C1 segment of cervical spinal cord (tissue), 14 donors: Measurements from ENCODE around the gene CA10.

Experiments
- DNase-seq, 14 donors: peaks; one replicate each; lab custom pipeline; 2025; lab: John Stamatoyannopoulos, UW

CA10 gene

GRCh38 chr17:52158450-52159042, at the start of gene CA10:
TSS of gene CA10 (minus strand) at chr17:52158714.
- DNase-seq = peak in 1 of 14 donors; percentile 86

GRCh38 chr17:52207796-52208195, 49.3 kb upstream of the CA10 start:
- peak in 1 of 14 donors; percentile 86 for DNase-seq

GRCh38 chr17:52202520-52203080, 44.1 kb upstream of the CA10 start:
- DNase-seq = no peak

- DNase-seq = peak in 1 of 14 donors; percentile 36
Observed at GRCh38 chr17:52201767-52202519, 43.4 kb upstream of the CA10 start.

GRCh38 chr17:52191491-52191890, 33.0 kb upstream of the CA10 start:
- no peak for DNase-seq

GRCh38 chr17:52181782-52182181, 23.3 kb upstream of the CA10 start:
- DNase-seq = no peak

GRCh38 chr17:52178012-52178411, 19.5 kb upstream of the CA10 start:
- DNase-seq = no peak

GRCh38 chr17:52170963-52171572, 12.6 kb upstream of the CA10 start:
- DNase-seq = peak in 1 of 14 donors; percentile 35

GRCh38 chr17:52160136-52160567, 1.6 kb upstream of the CA10 start:
- DNase-seq = peak in 1 of 14 donors; percentile 80

GRCh38 chr17:52159246-52160135, 977 bp upstream of the CA10 start:
- peak in 1 of 14 donors; percentile 77 for DNase-seq

GRCh38 chr17:52157603-52158449, 688 bp downstream of the CA10 start:
- DNase-seq = no peak

GRCh38 chr17:52156576-52157570, 1.6 kb downstream of the CA10 start:
- DNase-seq = peak in 1 of 14 donors; percentile 79

- DNase-seq = peak in 1 of 14 donors; percentile 52
Observed at GRCh38 chr17:52155301-52155700, 3.2 kb downstream of the CA10 start.

- DNase-seq = peak in 1 of 14 donors; percentile 64
Observed at GRCh38 chr17:52154466-52154865, 4.0 kb downstream of the CA10 start.

GRCh38 chr17:52150935-52151334, 7.6 kb downstream of the CA10 start:
- no peak for DNase-seq

GRCh38 chr17:52149626-52150025, 8.9 kb downstream of the CA10 start:
- peak in 1 of 14 donors; percentile 73 for DNase-seq

GRCh38 chr17:52148969-52149351, 9.6 kb downstream of the CA10 start:
- DNase-seq = peak in 1 of 14 donors; percentile 96

- DNase-seq = no peak
Observed at GRCh38 chr17:52148288-52148968, 10.1 kb downstream of the CA10 start.
